ENCODE data around the gene TMTC1. TPM values are rescaled to one million over a fixed set of nuclear protein-coding genes. Genes with fewer than 3 reads are reported as not detected.

Gene TMTC1
- total RNA-seq, 4 donors from 2014 or later, result 84.0 to 177 (median 105) TPM

GRCh38 chr12:29702222-29702621, 81.5 kb downstream of the TMTC1 start:
- no peak for DNase-seq (ENCODE audit: extremely low spot score)
- no peak overlapping the region for H3K4me3 ChIP-seq
- 94% methylated on average over 4 of the region's 5 CpGs for WGBS
- H3K27ac ChIP-seq (replicated peaks in 1 of 4), result no peak overlapping the region
- H3K9me3 ChIP-seq, result no peaks in the 10 kb centered on the region
- H3K4me1 ChIP-seq, result peaks cover 14 to 31% (median 24%) of the 10 kb centered on the region in 4 donors
- intact Hi-C loops (cut with DNase I), result no loop called here
- peaks cover 0 to 13% (median 0%) of the 10 kb centered on the region in 4 donors for H3K36me3 ChIP-seq
- TF ChIP-seq CTCF (IDR thresholded peaks at IDR 0.05), result no peak
- no peak for TF ChIP-seq EP300 (IDR thresholded peaks at IDR 0.05)
- TF ChIP-seq POLR2AphosphoS5 (IDR thresholded peaks at IDR 0.05), result no peak
- TF ChIP-seq POLR2A (IDR thresholded peaks at IDR 0.05; ENCODE audit: low read depth), result no peak
- no peaks in the 10 kb centered on the region for H3K27me3 ChIP-seq

- H3K27ac ChIP-seq (replicated peaks in 1 of 4), result no peak overlapping the region
- 64% methylated on average over 6 of the region's 6 CpGs for WGBS
- H3K4me3 ChIP-seq, result no peak overlapping the region
- no peaks in the 10 kb centered on the region for H3K27me3 ChIP-seq
- peaks cover 3 to 27% (median 19%) of the 10 kb centered on the region in 4 donors for H3K4me1 ChIP-seq
- intact Hi-C loops (cut with DNase I), result no loop called here
- H3K9me3 ChIP-seq, result no peaks in the 10 kb centered on the region
- H3K36me3 ChIP-seq, result peaks cover 0 to 13% (median 0%) of the 10 kb centered on the region in 4 donors
- no peak for DNase-seq (ENCODE audit: extremely low spot score)
- TF ChIP-seq EP300 (IDR thresholded peaks at IDR 0.05), result no peak
- TF ChIP-seq CTCF (IDR thresholded peaks at IDR 0.05), result no peak
- no peak for TF ChIP-seq POLR2A (IDR thresholded peaks at IDR 0.05; ENCODE audit: low read depth)
- TF ChIP-seq POLR2AphosphoS5 (IDR thresholded peaks at IDR 0.05), result no peak
Measured at GRCh38 chr12:29700761-29701481, 82.8 kb downstream of the TMTC1 start.

GRCh38 chr12:29698756-29699155, 85.0 kb downstream of the TMTC1 start:
- DNase-seq (ENCODE audit: extremely low spot score), result no peak
- 47% methylated on average over 1 of the region's 1 CpG for WGBS
- TF ChIP-seq POLR2AphosphoS5 (IDR thresholded peaks at IDR 0.05) (no peak), EP300 (IDR thresholded peaks at IDR 0.05) (no peak), CTCF (IDR thresholded peaks at IDR 0.05) (no peak), POLR2A (IDR thresholded peaks at IDR 0.05; ENCODE audit: low read depth) (no peak)
- Histone ChIP-seq H3K27ac (replicated peaks in 1 of 4) (no peak overlapping the region), H3K36me3 (peaks cover 0 to 7% (median 0%) of the 10 kb centered on the region in 4 donors), H3K27me3 (no peaks in the 10 kb centered on the region), H3K4me1 (peaks cover 0 to 19% (median 11%) of the 10 kb centered on the region in 4 donors), H3K4me3 (no peak overlapping the region), H3K9me3 (no peaks in the 10 kb centered on the region)
- intact Hi-C loops (cut with DNase I), result no loop called here

GRCh38 chr12:29695800-29696199, 87.9 kb downstream of the TMTC1 start:
- WGBS, result 38% methylated on average over 3 of the region's 3 CpGs
- Histone ChIP-seq H3K27me3 (no peaks in the 10 kb centered on the region), H3K4me1 (peaks cover 0 to 14% (median 7%) of the 10 kb centered on the region in 4 donors), H3K9me3 (no peaks in the 10 kb centered on the region), H3K4me3 (no peak overlapping the region), H3K27ac (replicated peaks in 1 of 4) (no peak overlapping the region), H3K36me3 (peaks cover 0 to 3% (median 0%) of the 10 kb centered on the region in 4 donors)
- intact Hi-C loops (cut with DNase I), result no loop called here
- TF ChIP-seq POLR2A (IDR thresholded peaks at IDR 0.05; ENCODE audit: low read depth) (no peak), POLR2AphosphoS5 (IDR thresholded peaks at IDR 0.05) (no peak)
- DNase-seq (ENCODE audit: extremely low spot score), result no peak

GRCh38 chr12:29695026-29695425, 88.7 kb downstream of the TMTC1 start:
- no peak overlapping the region for H3K4me3 ChIP-seq
- WGBS, result 86% methylated on average over 2 of the region's 2 CpGs
- no peak overlapping the region for H3K27ac ChIP-seq (replicated peaks in 1 of 4)
- H3K4me1 ChIP-seq, result peaks cover 0 to 8% (median 6%) of the 10 kb centered on the region in 4 donors
- no peak for DNase-seq (ENCODE audit: extremely low spot score)
- H3K9me3 ChIP-seq, result no peaks in the 10 kb centered on the region
- TF ChIP-seq POLR2A (IDR thresholded peaks at IDR 0.05; ENCODE audit: low read depth) (no peak), CTCF (IDR thresholded peaks at IDR 0.05) (no peak)
- H3K36me3 ChIP-seq, result peaks cover 0 to 3% (median 0%) of the 10 kb centered on the region in 4 donors
- H3K27me3 ChIP-seq, result no peaks in the 10 kb centered on the region
- intact Hi-C loops (cut with DNase I), result no loop called here
